Measurements from ENCODE around the gene KIF20B. TPM values are rescaled to one million over a fixed set of nuclear protein-coding genes. Genes with fewer than 3 reads are reported as not detected.

The KIF20B gene
- total RNA-seq, 2 experiments from 2014 or later: 82.1 to 83.5 TPM

GRCh38 chr10:89665302-89665701 is 36.1 kb upstream of the KIF20B start:
- no peak for DNase-seq
- ChIA-PET POLR2A (no interaction called here), CTCF (no interaction called here)
- Mint-ChIP-seq H3K36me3 (ENCODE audit: low read depth) (no peaks in the 10 kb centered on the region), H3K4me1 (no peaks in the 10 kb centered on the region), H3K9me3 (no peaks in the 10 kb centered on the region), H3K27ac (no peak overlapping the region), H3K27me3 (peaks cover 15% of the 10 kb centered on the region), H3K4me3 (no peak overlapping the region)

DNA sequence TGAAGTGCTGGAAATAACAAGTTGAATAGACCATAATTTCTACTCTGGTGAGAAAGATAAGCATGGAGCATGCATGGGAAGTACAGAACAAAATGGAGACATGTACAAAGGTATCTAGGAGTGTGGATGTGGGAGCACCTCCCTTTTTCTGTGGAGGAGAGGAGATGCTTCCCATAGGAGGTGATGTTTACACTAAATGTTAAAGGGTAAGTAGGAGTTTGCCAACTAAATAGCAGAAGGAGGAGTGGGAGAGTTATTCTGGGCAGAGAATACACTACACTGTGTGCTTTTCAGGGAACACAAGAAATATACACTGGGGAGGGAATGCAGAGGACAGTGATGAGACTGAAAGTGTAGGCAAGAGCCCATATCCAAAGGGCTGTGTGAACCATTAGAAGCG is 35.3 kb upstream of the KIF20B start:
- no peak overlapping the region for H3K4me3 Mint-ChIP-seq
- no peak for DNase-seq
- POLR2A ChIA-PET: no interaction called here
- H3K27ac Mint-ChIP-seq: no peak overlapping the region
- no peaks in the 10 kb centered on the region for H3K36me3 Mint-ChIP-seq (ENCODE audit: low read depth)
- no peaks in the 10 kb centered on the region for H3K4me1 Mint-ChIP-seq
- CTCF ChIA-PET: no interaction called here
- H3K9me3 Mint-ChIP-seq: no peaks in the 10 kb centered on the region
- H3K27me3 Mint-ChIP-seq: peaks cover 15% of the 10 kb centered on the region

DNA sequence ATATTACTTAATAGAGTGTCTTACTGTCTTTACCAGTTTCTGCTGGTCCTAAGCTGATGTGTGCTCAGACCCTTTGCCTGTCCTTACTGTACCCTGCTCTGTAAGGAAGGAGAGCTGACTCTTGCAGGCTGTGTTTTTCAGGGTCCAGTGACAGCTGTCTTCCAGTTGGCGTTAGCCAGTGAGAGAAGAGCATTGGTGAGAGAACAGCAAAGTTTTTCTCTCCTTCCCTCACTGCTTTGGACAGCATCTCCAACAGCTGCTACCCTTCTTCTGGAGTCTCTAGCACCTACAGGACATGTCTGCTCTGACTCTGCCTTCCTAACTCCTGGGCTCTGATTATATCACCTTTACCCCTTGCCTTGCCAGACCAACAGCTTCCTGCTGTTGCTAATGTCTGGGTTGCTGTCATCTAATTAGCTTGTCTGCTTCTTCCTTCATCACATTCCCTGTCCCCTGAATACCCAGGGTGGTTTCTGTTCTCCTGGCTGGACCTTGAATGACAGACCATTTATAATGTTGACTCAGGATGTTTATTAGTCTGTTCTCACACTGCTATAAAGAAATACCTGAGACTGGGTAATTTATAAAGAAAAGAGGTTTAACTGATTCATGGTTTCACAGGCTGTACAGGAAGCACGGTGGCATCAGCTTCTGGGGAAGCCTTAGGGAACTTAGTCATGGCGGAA is 32.9 kb upstream of the KIF20B start:
- Mint-ChIP-seq H3K4me3 (no peak overlapping the region), H3K27me3 (peaks cover 17% of the 10 kb centered on the region), H3K27ac (no peak overlapping the region), H3K36me3 (ENCODE audit: low read depth) (no peaks in the 10 kb centered on the region), H3K4me1 (no peaks in the 10 kb centered on the region), H3K9me3 (no peaks in the 10 kb centered on the region)
- POLR2A ChIA-PET: interaction anchor here (1.2 to 1.4 kb wide), 2 partner anchors 33 kb away, joined by 3 to 4 read pairs; partner anchors contain the start of gene KIF20B
- CTCF ChIA-PET: no interaction called here
- no peak for DNase-seq

GRCh38 chr10:89669985-89670384 is 31.4 kb upstream of the KIF20B start:
- Mint-ChIP-seq H3K36me3 (ENCODE audit: low read depth) (no peaks in the 10 kb centered on the region), H3K27ac (no peak overlapping the region), H3K4me3 (no peak overlapping the region), H3K9me3 (no peaks in the 10 kb centered on the region), H3K4me1 (no peaks in the 10 kb centered on the region), H3K27me3 (peaks cover 17% of the 10 kb centered on the region)
- ChIA-PET POLR2A (interaction anchor here (1.4 kb wide), 1 partner anchor 32 kb away, joined by 4 read pairs; the partner anchor contains the start of gene KIF20B), CTCF (no interaction called here)
- DNase-seq: no peak

- ChIA-PET POLR2A (no interaction called here), CTCF (no interaction called here)
- Mint-ChIP-seq H3K36me3 (ENCODE audit: low read depth) (no peaks in the 10 kb centered on the region), H3K27me3 (peaks cover 15% of the 10 kb centered on the region), H3K9me3 (no peaks in the 10 kb centered on the region), H3K27ac (no peak overlapping the region), H3K4me1 (no peaks in the 10 kb centered on the region), H3K4me3 (no peak overlapping the region)
- DNase-seq: no peak
Measured at GRCh38 chr10:89670926-89671325, 30.5 kb upstream of the KIF20B start.

DNA sequence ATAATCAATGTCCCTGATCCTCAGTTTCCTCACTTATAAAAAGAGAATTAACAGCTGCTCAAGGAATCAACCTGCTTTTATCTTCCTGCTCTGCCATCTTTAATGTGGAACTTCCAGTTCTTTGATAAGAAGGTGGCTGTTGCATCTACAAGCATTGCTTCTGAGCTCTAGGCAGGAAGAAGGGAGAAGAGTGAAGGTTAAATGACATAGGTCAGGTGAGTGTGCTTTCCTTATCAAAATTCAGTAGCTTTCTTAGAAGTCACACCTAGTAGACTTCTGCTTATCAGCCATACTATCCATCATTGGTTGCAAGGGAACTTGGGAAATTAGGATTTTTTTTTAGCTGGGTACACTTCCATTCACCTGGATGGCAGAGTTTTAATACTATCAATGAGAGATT is 24.0 kb upstream of the KIF20B start:
- DNase-seq: no peak
- ChIA-PET POLR2A (interaction anchor here (1.1 to 1.7 kb wide), 2 partner anchors 24 to 34 kb away, joined by 3 to 5 read pairs; partner anchors contain the start of gene KIF20B), CTCF (interaction anchor here (0.8 kb wide), 1 partner anchor 24 kb away, joined by 3 read pairs; the partner anchor contains the start of gene KIF20B)
- no peaks in the 10 kb centered on the region for H3K9me3 Mint-ChIP-seq
- H3K4me3 Mint-ChIP-seq: no peak overlapping the region
- no peaks in the 10 kb centered on the region for H3K36me3 Mint-ChIP-seq (ENCODE audit: low read depth)
- H3K4me1 Mint-ChIP-seq: no peaks in the 10 kb centered on the region
- H3K27me3 Mint-ChIP-seq: peaks cover 13% of the 10 kb centered on the region
- H3K27ac Mint-ChIP-seq: no peak overlapping the region

DNA sequence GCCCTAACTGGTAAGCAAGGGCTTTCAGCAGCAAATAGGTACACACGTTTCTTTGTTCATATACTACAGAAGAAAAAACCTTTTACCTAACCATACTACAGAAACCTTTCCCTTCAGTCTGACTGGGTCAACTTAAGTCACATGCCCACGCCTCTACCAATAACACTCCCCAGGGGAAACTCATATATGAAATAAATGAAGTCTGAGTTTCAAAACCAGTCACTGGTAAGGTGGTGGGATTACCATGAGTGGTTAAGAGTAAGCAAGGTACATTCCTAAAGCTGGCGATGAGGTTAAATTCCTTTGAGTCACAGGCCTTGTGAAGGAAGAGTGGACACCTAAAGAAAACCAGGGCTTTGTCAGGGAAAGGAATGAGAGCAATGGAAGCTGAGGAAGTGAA is 21.4 kb upstream of the KIF20B start:
- POLR2A ChIA-PET: interaction anchor here (1.6 kb wide), 1 partner anchor 36 kb away, joined by 4 read pairs; no protein-coding TSS in a partner anchor

DNA sequence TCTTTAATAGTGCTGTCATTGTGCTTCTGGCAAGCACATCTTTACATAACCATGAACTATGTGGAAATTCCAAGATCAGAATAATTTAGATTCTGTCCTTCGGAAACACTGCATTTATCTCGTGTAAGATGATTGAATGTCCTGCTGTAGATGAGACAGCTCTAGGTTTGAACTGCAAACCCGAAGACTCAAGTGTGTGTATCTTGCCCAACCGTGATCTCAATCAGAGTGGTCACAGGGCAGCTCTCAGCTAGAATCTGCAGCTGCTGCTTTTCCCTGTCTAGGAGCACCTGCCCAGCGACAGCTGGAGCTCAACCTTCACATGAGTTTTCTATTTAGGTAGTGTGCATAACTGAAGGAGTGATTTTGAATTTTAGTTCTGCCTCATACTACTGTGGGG is 17.5 kb upstream of the KIF20B start:
- Mint-ChIP-seq H3K4me3 (no peak overlapping the region), H3K9me3 (no peaks in the 10 kb centered on the region), H3K27me3 (peaks cover 28% of the 10 kb centered on the region), H3K27ac (no peak overlapping the region), H3K36me3 (ENCODE audit: low read depth) (no peaks in the 10 kb centered on the region), H3K4me1 (peaks cover 3% of the 10 kb centered on the region)
- DNase-seq: no peak
- POLR2A ChIA-PET: no interaction called here
- CTCF ChIA-PET: interaction anchor here (1.5 kb wide), 1 partner anchor 18 kb away, joined by 4 read pairs; the partner anchor contains the start of gene KIF20B

More for the DNA sequence above, 21.4 kb upstream of the KIF20B start:
- H3K4me1 Mint-ChIP-seq: no peaks in the 10 kb centered on the region
- H3K27me3 Mint-ChIP-seq: peaks cover 21% of the 10 kb centered on the region
- H3K27ac Mint-ChIP-seq: no peak overlapping the region
- no peak overlapping the region for H3K4me3 Mint-ChIP-seq
- CTCF ChIA-PET: interaction anchor here (1.6 kb wide), 1 partner anchor 16 kb away, joined by 4 read pairs; no protein-coding TSS in a partner anchor
- no peak for DNase-seq
- no peaks in the 10 kb centered on the region for H3K36me3 Mint-ChIP-seq (ENCODE audit: low read depth)
- H3K9me3 Mint-ChIP-seq: no peaks in the 10 kb centered on the region

DNA sequence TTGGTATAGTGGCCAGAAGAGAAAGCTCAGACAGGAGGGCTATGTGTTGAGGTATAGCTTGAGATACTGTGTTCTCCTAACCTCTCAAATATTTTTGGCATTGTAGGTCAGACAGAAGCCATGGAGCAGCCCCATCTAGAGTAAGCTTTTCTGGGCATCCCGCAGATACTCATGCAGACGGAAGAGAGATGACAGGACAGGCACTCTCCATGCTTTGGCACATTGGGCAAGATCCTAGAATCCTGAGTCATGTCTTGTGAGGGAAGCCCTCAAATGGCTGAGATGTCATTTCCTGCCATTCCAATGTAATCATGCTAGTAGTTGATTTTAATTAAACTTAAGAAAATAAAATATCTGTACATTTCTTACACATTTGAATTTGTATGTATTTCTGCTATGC is 16.8 kb upstream of the KIF20B start:
- Mint-ChIP-seq H3K9me3 (no peaks in the 10 kb centered on the region), H3K4me1 (peaks cover 3% of the 10 kb centered on the region), H3K27ac (no peak overlapping the region), H3K4me3 (no peak overlapping the region), H3K36me3 (ENCODE audit: low read depth) (no peaks in the 10 kb centered on the region), H3K27me3 (peaks cover 28% of the 10 kb centered on the region)
- ChIA-PET POLR2A (no interaction called here), CTCF (interaction anchor here (1.5 kb wide), 1 partner anchor 17 kb away, joined by 4 read pairs; the partner anchor contains the start of gene KIF20B)
- no peak for DNase-seq

DNA sequence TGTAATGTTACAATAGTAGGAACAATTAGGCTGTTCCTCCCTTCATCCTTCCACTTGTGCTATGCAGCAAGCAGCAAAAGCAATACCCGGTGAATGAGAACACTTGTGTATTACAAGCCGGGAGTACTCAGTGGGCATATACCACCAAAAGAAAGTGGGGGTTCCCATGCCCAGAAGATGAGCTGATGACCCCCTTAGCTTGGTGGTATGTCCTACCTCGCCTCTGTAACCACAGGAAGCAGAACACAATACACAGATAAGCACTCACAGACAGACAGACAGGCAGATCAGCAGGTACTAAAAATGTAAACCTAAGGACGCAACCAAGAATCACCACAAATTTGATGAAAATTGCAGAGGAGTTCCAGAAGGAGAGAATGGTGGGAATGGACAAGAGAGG is 15.5 kb upstream of the KIF20B start:
- POLR2A ChIA-PET: no interaction called here
- Mint-ChIP-seq H3K4me3 (no peak overlapping the region), H3K4me1 (peaks cover 3% of the 10 kb centered on the region), H3K27ac (no peak overlapping the region), H3K36me3 (ENCODE audit: low read depth) (no peaks in the 10 kb centered on the region), H3K27me3 (peaks cover 21% of the 10 kb centered on the region), H3K9me3 (no peaks in the 10 kb centered on the region)
- DNase-seq: no peak
- CTCF ChIA-PET: no interaction called here

GRCh38 chr10:89690027-89690426 is 11.4 kb upstream of the KIF20B start:
- no peaks in the 10 kb centered on the region for H3K36me3 Mint-ChIP-seq (ENCODE audit: low read depth)
- DNase-seq: no peak
- H3K4me3 Mint-ChIP-seq: no peak overlapping the region
- peaks cover 3% of the 10 kb centered on the region for H3K4me1 Mint-ChIP-seq
- no peak overlapping the region for H3K27ac Mint-ChIP-seq
- H3K27me3 Mint-ChIP-seq: peaks cover 11% of the 10 kb centered on the region
- CTCF ChIA-PET: no interaction called here
- POLR2A ChIA-PET: interaction anchor here (1.7 to 3.2 kb wide), 2 partner anchors 11 kb away, joined by 4 to 21 read pairs; partner anchors contain the start of gene KIF20B
- no peaks in the 10 kb centered on the region for H3K9me3 Mint-ChIP-seq

GRCh38 chr10:89692416-89692815 is 9.0 kb upstream of the KIF20B start:
- H3K4me3 Mint-ChIP-seq: no peak overlapping the region
- H3K27me3 Mint-ChIP-seq: no peaks in the 10 kb centered on the region
- H3K36me3 Mint-ChIP-seq (ENCODE audit: low read depth): no peaks in the 10 kb centered on the region
- DNase-seq: no peak
- no peak overlapping the region for H3K27ac Mint-ChIP-seq
- CTCF ChIA-PET: no interaction called here
- no peaks in the 10 kb centered on the region for H3K4me1 Mint-ChIP-seq
- no peaks in the 10 kb centered on the region for H3K9me3 Mint-ChIP-seq
- POLR2A ChIA-PET: interaction anchor here (3.2 kb wide), 1 partner anchor 9 kb away, joined by 21 read pairs; the partner anchor contains the start of gene KIF20B

- Mint-ChIP-seq H3K27ac (no peak overlapping the region), H3K36me3 (ENCODE audit: low read depth) (no peaks in the 10 kb centered on the region)
- CTCF ChIA-PET: no interaction called here
Measured at GRCh38 chr10:89693176-89693575, 8.2 kb upstream of the KIF20B start.

GRCh38 chr10:89695307-89695706 is 6.1 kb upstream of the KIF20B start:
- no peak overlapping the region for H3K4me3 Mint-ChIP-seq
- H3K4me1 Mint-ChIP-seq: peaks cover 5% of the 10 kb centered on the region
- no peaks in the 10 kb centered on the region for H3K9me3 Mint-ChIP-seq
- H3K27me3 Mint-ChIP-seq: no peaks in the 10 kb centered on the region
- no peak for DNase-seq
- H3K27ac Mint-ChIP-seq: no peak overlapping the region
- peaks cover 2% of the 10 kb centered on the region for H3K36me3 Mint-ChIP-seq (ENCODE audit: low read depth)
- CTCF ChIA-PET: interaction anchor here (1.4 kb wide), 1 partner anchor 15 kb away, joined by 4 read pairs; no protein-coding TSS in a partner anchor
- POLR2A ChIA-PET: no interaction called here

More at GRCh38 chr10:89693176-89693575, 8.2 kb upstream of the KIF20B start:
- no peaks in the 10 kb centered on the region for H3K27me3 Mint-ChIP-seq
- DNase-seq: no peak
- no peaks in the 10 kb centered on the region for H3K4me1 Mint-ChIP-seq
- no peaks in the 10 kb centered on the region for H3K9me3 Mint-ChIP-seq
- POLR2A ChIA-PET: interaction anchor here (3.2 kb wide), 1 partner anchor 8 kb away, joined by 21 read pairs; the partner anchor contains the start of gene KIF20B
- no peak overlapping the region for H3K4me3 Mint-ChIP-seq

Data from activated CD4-positive, alpha-beta memory T cell treated with anti-CD3 and anti-CD28 coated beads, Interleukin-2, amount 10 ng/mL, durations not matched to agents 7 days and 5 days (primary cell).